AG08395 (cell line): ENCODE measurements around the gene LPXN.
"Not testable (repeated sequence)": the region's sequence is repeated elsewhere in the genome, so short reads cannot be mapped to it uniquely, and the experiment has no call there.

Source experiments
- DNase-seq: peaks from one replicate; pipeline ENCODE4 v3.0.0; 2012; ENCODE audit warnings: mixed read lengths, low spot score

LPXN gene

GRCh38 chr11:58579192-58580129 lies 3.8 kb upstream of the LPXN start:
- DNase-seq = peak; percentile 82

GRCh38 chr11:58578635-58579191 lies 3.1 kb upstream of the LPXN start, which contains the start of gene ZFP91:
ZFP91 (plus strand) TSS chr11:58579063; CDS start chr11:58579282, 219 bp downstream.
- peak; percentile 95 for DNase-seq

GRCh38 chr11:58578136-58578634 lies 2.5 kb upstream of the LPXN start:
- DNase-seq = peak; percentile 87

GRCh38 chr11:58577555-58578135 lies 2.0 kb upstream of the LPXN start:
- DNase-seq = peak; percentile 23

GRCh38 chr11:58576887-58577471 lies 1.3 kb upstream of the LPXN start:
- DNase-seq = peak; percentile 10

- DNase-seq = peak; percentile 40
Observed at GRCh38 chr11:58574881-58575280, 775 bp downstream of the LPXN start.

GRCh38 chr11:58573451-58574104 lies 2.1 kb downstream of the LPXN start:
- DNase-seq = peak; percentile 72

GRCh38 chr11:58572906-58573305 lies 2.8 kb downstream of the LPXN start:
- DNase-seq = not testable (repeated sequence)

- peak; percentile 54 for DNase-seq
Observed at GRCh38 chr11:58567889-58568512, 7.7 kb downstream of the LPXN start.

GRCh38 chr11:58564231-58564630 lies 11.4 kb downstream of the LPXN start:
- DNase-seq = no peak

- no peak for DNase-seq
Observed at GRCh38 chr11:58562375-58562800, 13.3 kb downstream of the LPXN start.

GRCh38 chr11:58561394-58562098 lies 14.1 kb downstream of the LPXN start:
- no peak for DNase-seq

- no peak for DNase-seq
Observed at GRCh38 chr11:58560842-58561241, 14.8 kb downstream of the LPXN start.

- no peak for DNase-seq
Observed at GRCh38 chr11:58549644-58550043, 26.0 kb downstream of the LPXN start.

- DNase-seq = no peak
Observed at GRCh38 chr11:58546841-58547240, 28.8 kb downstream of the LPXN start.

- no peak for DNase-seq
Observed at GRCh38 chr11:58531865-58532341, 43.8 kb downstream of the LPXN start.

- DNase-seq = no peak
Observed at GRCh38 chr11:58530236-58530635, 45.4 kb downstream of the LPXN start.

GRCh38 chr11:58527429-58527828 lies 48.2 kb downstream of the LPXN start:
- no peak for DNase-seq

- no peak for DNase-seq
Observed at GRCh38 chr11:58526721-58527120, 48.9 kb downstream of the LPXN start.

- no peak for DNase-seq
Observed at GRCh38 chr11:58525037-58525614, 50.5 kb downstream of the LPXN start.
